GDM1 (cell line): ENCODE measurements around the gene FDXACB1.
"Not testable (repeated sequence)": the region's sequence is repeated elsewhere in the genome, so short reads cannot be mapped to it uniquely, and the experiment has no call there.

Experiments
- DNase-seq: peaks from one replicate; lab custom pipeline; 2025; lab: John Stamatoyannopoulos, UW

The FDXACB1 gene

DNA sequence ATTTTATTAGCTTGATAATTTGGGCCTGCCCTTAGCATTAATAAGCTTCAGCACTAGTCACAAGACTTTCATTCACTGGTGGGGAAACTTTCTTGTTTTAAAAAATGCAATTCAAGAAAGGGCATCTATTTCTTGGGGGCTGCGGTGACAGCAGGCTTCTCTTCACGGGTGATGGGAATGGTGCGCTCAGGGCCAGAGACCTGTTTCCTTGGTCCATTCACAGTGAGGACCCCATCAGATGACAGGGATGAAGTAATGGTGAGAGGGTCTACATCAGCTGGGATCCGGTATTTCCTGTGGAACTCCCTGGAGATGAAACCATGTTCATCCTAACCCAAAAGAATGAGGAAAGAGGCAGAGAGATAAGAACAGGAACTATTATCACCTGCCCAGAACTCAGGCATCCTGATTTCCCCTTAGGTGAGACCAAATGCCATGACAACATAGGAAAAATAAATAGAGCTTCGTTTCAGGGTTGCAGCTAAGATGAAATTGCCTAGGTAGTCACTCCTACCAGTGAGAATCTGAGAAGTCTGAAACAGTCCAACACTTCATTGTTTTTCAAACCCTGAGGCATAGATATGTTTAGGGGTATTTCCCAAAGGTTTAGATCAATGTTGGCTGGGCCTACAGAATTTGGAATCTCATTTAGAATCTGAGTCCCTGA, 29.8 kb upstream of the FDXACB1 start:
- DNase-seq = no peak

DNA sequence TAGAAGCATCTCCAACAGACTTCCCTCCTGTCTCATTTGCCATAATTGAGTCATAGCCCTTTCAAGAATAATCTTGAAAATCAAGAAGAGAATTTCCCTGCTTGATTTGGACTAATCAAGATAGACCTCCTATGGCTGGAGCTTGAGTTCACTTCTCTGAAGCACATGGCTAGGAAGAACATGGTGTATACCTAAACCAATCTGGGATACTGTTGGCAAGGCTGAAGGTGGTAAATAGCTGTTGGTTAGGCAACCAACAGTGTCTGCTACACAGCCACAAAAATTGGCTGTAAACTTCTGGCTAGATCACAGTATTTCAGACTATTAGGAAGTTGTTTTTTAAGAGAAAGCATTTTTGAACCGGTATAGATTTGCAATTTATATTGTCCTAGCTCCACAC, 27.7 kb upstream of the FDXACB1 start:
- no peak for DNase-seq

DNA sequence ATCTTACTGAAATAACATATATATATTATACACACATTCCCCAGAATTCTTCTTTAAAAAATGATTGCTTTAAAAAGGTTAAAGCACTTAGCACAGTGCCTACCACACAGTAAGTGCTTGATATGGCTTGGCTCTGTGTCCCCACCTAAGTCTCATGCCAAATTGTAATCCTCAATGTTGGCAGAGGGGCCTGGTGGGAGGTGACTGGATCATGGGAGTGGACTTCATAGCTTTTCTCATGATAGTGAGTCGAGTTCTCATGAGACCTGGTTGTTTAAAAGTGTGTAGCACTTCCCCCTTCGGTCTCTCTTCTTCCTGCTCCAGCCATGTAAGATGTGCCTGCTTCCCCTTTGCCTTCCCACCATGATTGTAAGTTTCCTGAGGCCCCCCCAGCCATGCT, 26.4 kb upstream of the FDXACB1 start:
- DNase-seq = no peak

DNA sequence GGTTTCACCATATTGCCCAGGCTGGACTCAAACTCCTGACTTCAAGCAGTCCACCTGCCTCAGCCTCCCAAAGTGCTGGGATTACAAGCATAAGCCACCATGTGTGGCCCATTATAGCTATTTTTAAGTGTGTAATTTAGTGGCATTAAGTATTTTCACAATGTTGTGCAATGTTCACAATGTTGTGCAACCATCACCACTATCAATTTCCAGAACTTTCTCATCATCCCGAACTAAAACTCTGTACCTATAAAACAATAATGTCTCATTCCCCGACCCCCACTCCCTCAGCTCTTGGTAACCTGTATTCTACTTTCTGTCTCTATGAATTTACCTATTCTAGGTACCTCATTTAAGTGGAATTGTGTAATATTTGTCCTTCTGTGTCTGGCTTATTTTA, 7.9 kb upstream of the FDXACB1 start:
- no peak for DNase-seq

DNA sequence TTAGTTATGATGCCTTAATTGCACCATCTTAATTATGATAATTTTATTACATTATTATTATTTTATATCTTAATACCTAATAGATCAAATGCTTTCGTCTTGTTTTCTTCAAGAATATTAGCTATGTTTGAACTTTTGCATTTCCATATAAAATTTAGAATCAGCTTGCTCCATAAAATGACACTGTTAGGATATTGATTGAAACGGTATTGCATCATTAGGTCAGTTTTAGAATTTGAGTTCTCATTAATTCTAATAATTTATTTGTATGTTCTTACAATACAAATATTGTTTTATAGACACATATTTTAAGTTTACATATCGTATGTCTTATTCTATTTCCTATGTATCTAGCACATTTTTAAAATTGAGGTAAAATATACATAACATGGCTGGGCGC, 7.1 kb upstream of the FDXACB1 start:
- DNase-seq = no peak

DNA sequence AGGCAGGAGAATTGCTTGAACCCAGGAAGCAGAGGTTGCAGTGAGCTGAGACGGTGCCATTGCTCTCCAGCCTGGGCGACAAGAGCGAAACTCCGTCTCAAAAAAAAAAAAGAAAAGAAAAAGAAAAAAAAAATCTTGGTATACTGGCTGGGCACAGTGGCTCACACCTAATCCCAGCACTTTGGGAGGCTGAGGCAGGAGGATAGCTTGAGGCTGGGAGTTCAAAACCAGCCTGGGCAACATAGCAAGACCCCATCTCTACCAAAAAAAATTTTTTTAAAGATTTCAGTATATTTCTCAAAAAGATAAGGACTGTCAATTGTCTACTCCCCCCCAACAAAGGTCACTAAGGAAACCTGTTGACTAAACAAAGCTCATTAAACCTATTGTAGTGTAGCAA, 6.1 kb upstream of the FDXACB1 start:
- not testable (repeated sequence) for DNase-seq

DNA sequence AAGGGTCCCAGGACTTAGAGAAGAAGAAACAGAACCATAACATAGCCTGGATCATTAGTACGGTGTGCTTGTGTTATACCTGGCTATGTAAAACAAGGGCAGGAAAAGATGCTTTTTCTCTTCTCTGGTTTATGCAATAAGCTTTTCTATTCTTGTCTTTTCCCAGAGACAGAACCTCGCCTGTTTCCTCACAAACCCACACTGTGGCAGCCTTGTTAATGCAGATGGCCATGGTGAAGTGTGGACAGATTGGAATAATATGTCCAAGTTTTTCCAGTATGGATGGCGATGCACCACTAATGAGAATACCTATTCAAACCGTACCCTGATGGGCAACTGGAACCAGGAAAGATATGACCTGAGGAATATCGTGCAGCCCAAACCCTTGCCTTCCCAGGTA, 3.2 kb upstream of the FDXACB1 start:
- no peak for DNase-seq

DNA sequence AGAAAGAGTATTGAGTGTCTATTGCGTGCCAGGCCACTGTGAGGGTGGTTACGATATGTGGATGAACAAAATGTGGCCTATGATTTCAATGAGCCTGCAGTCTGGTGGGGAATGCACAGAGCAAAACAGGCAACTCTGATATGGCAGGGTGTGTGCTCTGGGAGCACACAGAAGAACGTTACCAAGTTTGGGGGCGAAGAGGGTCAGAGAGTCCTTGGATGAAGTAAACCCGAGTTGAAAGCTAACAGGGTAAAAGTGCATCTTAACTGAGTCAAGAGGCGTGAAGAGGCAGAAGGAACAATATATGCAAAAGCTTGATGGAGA, 634 bp upstream of the FDXACB1 start:
- DNase-seq = no peak

DNA sequence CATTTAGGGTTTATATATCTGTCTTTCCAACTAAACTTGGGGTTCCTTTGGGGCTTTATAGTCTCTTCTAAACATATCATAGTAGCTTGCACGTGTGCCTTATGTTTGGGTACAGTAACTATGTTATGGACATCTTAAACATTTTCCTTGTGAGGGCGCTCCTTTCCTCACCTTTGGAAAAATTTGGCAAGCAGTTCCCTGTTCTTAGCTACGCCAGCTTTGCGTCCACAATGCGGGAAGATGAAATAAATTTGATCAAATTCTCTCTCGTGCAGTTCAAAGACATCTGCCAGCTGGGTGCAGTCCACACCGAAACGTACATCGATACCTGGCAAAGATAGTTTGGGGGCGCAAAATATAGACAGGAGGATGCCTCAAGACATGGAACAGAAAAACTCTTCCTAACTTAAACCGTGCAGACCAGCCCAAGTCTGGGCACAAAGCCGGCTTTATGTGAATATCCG, 548 bp downstream of the FDXACB1 start:
- DNase-seq = no peak

DNA sequence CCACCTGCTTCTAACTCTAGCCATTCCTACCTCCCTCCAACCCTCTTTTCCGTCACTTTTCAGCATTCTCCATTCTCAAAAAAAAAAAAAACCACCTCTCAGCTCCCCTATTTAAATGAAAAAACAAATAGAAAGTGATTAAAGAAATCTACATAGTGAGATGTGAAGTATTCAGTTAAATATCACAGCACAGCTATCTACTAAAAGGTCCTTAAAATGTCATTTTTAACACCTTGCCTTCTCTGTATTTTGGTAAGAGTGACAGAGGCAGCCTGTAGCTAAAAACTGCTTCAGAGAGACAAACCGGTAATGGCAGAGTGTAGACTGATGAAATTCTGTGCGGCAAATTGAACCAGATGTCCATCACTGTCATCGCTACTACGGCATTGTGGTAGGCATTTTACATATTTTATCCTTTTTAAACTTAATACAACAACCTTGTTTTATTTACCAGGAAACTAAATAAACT, 7.2 kb downstream of the FDXACB1 start:
- DNase-seq = no peak

DNA sequence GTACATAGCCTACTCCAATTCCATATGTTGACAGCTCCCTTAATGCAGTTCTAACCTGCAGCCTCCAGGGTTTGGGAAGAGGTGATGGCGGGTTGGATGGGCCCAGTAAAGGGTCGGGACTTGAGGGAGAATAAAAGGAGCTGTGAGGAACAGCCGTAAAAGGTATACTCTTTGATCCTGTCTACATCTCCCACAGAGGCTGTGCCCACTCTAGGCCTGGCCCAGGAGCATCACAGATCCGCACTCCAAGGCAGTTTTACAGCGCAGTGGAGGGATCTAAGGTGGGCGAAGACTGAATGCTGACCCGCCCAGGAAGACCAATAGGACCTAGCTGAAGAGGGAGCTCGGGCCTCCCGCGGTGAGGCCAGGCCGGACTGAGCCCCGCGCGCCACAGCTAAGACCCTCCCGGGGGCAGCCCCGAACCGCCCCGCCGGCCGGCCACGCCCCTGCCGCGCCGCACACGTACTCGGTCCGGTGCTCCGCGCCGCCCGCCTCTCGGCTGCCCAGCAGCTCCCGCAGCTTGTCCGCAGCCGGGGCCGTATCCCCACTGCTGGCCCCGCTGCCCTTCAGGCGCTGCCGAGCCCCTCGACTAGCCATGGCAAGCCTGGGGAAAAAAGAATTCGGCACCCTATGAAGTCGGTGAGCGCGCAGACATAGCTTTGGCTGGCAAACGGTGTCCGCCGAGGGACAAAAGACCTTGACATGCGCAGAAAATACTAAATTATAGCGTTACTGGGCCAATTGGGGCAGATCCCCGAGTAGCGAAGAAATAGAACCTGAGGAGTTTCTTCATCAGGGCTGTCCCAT, 7.9 kb downstream of the FDXACB1 start, which contains the start of gene ALG9:
TSS of gene ALG9 (minus strand) at position 696 of the 807 bp plus-strand sequence. CDS start at position 597, 99 bp downstream.
- peak; percentile 70 for DNase-seq

DNA sequence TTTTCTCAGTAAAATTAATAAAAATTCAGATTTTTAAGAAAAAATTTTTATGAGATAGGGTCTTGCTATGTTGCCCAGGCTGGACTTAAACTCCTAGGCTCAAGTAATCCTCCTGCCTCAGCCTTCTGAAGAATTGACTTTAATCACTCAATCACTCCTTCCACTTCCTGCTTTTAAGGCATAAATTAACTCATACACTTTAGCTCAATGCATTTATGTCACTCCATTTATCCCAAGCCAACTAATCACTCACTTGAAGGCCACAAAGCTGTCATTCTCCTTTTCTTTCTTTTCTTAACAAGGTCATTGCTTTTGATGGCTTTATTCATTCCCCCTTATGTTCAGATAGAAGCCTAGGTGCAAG, 8.5 kb downstream of the FDXACB1 start:
- DNase-seq = no peak

DNA sequence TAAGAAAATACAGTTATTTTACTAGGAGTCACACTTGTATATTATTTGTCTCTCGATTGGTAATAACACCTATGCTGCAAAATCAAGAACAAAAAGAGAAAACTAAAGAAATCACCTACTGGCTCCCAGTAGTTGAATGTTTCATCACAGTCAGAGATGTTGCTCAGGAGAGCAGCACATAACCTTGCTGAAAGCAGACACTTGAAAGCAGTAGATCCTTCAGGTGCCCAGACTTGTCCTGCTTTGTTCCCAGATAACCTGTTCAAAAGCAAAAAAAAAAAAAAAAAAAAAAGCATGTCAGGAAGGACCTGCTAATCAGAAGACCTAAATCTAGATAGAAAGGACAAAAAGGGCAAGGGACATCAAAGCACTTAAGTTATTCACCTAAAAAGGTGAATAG, 8.9 kb downstream of the FDXACB1 start:
- no peak for DNase-seq

DNA sequence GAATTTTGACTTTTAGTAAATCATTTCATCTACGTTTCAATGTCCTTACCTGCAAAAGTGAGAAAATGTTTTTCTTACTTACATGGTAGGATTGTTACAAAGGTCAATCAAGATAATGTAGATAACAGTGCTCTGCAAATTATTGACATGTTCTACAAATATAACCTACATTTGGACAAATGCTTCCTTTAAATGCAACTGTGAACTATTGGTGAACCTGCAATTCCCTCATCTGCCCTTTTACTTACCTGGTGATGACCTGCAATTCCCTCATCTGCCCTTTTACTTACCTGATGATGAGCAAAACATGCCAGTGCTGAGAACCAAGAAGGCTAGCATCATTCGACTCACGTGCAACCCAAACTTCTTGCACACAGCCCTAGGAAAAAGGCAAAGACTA, 18.7 kb downstream of the FDXACB1 start:
- DNase-seq = no peak

DNA sequence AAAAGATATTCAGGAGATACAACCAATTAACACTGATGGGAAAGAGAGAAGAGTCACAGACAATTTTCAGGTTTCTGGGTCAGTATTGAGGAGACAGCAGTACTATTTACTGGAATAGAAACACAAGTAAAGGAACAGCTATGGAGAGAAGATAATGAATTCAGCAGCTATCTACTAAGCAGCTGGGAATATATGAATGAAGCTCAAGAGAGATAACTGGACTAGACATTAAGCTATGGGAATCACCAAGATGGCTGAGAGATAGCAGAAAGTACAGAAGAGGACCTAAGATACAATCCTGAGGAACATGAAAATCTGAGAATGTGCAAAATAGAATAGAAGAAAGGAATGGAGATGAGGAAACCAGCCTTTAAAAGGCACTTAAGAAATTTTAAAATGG, 23.5 kb downstream of the FDXACB1 start:
- DNase-seq = no peak

DNA sequence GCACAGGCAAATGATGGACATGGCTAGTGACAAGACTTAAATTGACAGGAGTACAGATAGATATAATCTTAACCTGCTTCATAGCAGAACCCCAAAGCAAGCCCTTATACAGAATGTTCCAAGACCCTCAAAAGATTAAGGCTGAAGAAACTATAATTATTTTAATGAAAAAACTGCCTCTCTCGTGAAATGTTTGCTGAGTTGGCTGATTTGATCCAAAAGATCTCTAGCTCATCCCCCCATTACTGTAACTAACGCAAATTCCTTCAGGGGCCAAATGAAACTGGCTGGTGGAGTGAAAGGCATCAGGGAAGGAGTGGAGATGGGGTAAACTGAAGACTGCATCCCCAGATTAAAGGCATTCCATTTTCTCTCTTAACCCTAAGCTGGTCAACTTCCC, 26.9 kb downstream of the FDXACB1 start:
- no peak for DNase-seq

DNA sequence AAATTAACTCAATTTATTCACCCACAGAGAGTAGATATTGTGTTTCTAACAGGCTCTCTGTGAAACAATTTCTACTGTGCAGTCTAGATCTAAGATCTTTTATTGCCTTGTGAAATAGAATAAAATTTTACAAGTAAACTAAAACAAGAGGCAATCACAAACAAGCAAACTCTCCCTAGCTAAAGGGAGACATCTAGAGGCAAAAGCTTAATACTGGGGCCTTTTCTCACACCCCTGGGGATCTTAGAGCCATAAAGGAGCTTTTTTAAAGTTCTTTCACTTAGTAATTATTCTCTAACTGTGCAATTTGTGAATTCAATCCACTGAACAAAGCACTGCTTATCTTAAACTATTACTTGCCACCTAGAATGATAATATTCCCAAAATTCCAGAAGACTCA, 27.3 kb downstream of the FDXACB1 start:
- DNase-seq = no peak

DNA sequence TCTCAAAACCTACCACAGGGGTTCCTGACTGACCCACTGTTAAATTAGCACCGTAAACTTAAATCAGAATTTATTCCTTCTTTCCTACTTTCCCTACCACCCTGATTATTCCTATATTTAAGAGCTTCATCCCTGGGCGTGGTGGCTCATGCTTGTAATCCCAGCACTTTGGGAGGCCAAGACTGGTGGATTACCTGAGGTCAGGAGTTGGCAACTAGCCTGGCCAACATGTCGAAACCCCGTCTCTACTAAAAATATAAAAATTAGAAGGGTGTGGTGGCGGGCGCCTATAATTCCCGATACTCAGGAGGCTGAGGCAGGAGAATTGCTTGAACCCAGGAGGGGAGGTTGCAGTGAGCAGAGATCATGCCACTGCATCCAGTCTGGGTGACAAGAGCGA, 27.9 kb downstream of the FDXACB1 start:
- DNase-seq = no peak

DNA sequence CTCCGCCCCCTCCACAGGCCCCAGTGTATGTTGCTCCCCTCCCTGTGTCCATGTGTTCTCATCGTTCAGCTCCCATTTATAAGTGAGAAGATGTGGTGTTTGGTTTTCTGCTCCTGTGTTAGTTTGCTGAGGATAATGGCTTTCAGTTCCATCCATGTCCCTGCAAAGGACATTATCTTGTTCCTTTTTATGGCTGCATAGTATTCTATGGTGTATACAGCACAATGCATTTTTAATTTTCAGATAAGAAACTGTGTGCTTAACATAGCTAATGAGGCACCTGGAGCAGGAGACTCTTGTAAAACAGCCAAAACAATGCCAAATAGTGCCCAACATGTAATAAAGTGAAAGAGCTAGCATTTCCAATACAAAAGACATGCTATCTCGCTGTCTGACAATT, 29.3 kb downstream of the FDXACB1 start:
- DNase-seq = no peak

DNA sequence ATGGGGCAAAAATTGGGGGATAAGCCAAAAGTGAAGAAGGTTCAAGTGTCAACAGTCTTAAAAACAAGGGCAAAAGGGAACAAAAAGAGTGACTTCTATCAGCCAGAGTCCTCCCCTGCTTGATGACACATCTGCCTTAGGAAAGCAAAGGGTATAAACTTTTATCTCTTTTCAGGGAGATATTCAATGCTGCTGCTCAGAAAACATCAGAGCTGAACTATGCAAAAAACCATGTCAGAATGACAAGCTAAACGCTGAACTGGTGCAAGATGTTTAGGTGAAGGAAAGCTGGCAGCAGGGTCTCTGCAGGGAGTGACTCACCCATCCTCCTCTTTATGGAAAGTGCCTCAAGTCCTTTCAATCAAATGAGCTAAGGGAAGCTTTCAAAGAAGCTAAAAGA, 32.3 kb downstream of the FDXACB1 start:
- DNase-seq = no peak

DNA sequence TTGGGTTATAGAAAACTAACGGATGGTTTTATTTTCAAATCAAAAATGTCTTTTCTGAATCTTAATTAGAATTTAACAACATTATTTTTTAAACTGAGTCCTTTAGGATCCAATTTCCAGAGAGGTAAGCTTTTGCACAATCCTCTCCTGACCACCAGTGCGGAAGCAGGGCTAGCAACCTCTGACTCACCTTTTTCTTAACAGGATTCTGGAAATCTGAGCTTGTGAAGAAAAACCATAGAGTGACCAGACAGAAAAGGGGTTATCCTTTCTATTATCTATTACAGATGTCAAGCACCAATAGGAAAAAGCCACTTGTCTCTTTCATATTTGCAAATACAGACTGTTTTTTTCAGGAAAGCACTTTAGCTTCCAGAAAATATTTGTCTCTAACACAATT, 32.9 kb downstream of the FDXACB1 start:
- no peak for DNase-seq

DNA sequence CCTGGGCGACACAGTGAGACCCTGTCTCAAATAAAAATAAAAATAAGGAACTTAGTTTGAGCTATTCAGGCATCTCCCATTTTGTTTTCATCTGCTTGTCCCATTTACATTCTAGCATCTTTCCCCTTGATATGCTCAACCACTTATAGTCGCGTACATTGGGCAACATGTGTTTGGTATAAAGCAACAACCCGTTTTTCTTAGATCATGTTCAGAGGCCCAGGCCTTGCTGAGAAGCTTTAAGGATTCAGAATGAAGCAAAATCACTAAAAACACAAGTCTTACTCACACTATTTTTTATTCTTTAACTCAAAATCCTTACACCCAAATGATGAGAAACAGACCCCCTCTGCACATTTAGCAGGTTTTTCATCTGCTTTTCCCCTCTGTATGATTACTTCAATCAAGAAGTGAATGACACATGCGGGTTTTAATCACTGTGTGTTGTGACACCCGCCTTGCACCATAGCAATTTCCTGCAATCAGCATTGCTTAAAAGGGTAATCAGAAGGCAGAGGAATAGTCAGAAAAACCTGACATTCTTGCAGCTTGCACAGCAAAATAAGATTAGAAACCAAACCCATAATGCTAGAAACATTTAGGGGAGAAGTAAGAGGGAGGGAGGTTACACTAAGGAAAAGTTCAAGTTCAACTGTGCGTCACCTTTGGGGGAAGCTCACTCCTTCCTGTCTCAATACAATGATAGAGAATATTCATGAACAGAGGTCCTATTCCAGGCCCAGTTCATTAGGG, 33.5 kb downstream of the FDXACB1 start:
- no peak for DNase-seq

DNA sequence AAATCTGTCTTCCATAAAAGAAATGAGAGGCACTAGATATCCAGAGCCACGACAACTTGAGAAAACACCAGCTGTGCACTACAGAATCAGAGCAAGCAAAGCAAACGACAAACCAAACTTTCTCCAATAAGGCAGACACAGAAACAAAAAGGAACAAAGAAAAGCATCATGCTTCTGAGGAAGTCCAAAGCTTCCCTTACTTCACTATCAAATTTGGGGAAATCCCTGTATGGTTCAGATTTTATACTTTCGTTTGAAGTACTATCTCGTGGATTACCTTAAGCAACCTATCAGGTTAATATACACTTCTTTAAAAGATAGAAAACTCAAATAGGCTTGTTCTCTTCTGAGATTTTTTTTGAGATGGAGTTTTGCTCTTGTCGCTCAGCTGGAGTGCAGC, 35.3 kb downstream of the FDXACB1 start:
- no peak for DNase-seq
